ENCODE data around the gene MEDAG.

The MEDAG gene

DNA sequence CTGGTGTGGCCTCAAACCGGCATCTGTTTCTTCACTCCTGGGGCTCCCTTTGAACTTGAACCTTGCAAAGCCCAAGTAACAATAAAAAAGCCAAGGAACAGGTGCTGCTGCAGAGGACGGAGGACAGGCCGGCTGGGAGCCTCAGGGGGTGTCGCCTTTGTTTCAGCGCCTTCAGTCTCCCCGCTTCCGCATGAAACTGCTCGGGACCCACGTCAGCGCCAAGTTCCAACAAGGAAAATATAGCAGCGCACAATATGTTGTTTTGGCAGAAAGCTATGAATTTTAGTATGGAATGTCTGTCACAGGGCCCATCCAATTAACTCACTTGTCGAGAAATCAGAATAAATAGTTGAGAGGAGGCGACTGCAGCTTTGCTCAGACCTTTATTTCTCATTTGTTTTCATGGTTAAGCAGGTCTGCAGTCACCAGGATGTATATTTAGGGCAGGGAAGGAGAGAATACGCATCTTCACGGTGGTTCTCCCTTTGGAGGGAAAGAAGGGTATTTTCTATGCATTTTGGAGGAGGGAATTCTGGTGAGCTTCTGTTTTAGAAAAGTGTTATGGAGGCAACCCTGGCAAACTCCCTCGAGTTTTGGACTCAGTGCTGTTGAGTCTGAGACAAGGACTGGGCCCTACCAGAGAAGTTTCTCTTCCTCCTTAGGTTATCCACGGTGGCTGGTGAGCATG is 34.3 kb upstream of the MEDAG start:
- in situ Hi-C loops (cut with HindIII; ENCODE audit: low pct_ligation_motif_present, low pct_unique_long_range_greater_than_20kb, low sequenced_read_pairs) = no loop called here
- DNase-seq = no peak

DNA sequence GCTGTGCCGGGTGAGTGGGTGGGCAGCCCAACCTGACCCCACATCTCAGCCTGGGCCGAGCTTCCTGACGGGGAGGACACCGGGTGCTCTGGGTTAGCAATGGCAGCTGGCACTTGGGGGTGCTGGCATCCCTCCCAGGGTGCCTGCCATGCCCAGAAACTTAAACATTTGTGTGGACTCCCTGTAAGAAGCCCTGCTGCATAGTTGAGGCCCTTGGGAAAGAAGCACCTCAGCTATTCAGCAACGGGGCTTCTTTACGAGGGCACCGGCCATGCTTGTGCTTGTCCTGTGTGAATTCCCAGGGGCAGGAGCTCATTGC is 33.8 kb upstream of the MEDAG start:
- in situ Hi-C loops (cut with HindIII; ENCODE audit: low pct_ligation_motif_present, low pct_unique_long_range_greater_than_20kb, low sequenced_read_pairs) = no loop called here
- no peak for DNase-seq

DNA sequence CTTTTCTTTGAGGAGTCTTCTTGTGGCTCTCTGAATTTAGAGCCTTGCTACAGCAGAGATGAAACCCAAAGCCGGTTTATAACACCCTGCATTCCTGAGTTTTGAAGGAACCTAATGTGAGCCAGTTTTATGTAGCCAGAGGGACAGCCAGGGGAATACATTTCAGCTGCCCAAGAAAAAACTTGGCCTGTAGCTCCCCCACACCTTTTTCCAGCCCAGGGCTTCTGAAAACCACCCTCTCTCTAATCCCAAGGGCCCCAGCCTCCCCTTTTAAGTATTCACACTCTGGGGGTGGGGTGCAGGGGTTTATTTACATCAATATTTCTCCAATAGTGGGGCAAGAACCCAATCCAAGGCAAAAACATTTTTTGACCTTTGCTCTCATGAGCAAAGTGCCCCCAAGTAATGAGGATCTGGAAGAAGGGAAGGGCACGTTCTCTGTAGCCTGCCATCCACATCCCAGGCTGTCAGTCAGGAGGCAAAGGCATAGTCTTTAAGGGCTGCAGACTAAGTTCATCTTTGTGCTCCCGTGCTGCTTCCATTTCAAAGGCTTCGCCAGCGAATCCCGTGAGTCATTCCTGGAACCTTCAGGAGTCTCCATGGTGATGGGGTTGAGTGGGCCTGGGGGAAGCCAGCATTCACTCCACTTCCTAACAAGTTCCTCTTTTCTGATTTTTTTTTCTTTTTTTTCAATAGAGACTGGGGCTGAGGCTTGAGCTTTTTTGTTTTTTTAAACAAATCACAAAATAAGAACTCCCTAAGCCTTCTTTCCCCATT is 33.2 kb upstream of the MEDAG start:
- in situ Hi-C loops (cut with HindIII; ENCODE audit: low pct_ligation_motif_present, low pct_unique_long_range_greater_than_20kb, low sequenced_read_pairs) = no loop called here
- DNase-seq = peak; percentile 64

DNA sequence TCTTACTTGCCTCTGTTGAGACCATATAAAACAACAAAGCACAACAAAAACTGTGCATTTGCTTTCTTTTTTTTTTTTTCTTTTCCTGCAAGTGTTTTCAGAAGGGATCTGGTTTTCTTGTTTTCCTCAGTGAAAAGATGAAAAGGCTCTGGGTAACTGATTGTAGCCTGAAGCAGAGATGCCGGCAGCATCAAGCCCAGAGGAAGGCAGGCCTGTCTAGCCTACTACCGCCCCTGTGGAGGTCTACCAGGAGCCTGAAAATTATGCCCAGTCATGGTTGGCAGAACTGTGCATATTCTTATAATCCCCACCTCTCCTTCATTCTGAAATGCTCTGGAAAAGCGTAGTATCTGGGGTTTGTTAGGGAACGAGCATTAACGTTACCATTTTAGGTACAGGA is 32.6 kb upstream of the MEDAG start:
- in situ Hi-C loops (cut with HindIII; ENCODE audit: low pct_ligation_motif_present, low pct_unique_long_range_greater_than_20kb, low sequenced_read_pairs) = no loop called here
- DNase-seq = no peak

DNA sequence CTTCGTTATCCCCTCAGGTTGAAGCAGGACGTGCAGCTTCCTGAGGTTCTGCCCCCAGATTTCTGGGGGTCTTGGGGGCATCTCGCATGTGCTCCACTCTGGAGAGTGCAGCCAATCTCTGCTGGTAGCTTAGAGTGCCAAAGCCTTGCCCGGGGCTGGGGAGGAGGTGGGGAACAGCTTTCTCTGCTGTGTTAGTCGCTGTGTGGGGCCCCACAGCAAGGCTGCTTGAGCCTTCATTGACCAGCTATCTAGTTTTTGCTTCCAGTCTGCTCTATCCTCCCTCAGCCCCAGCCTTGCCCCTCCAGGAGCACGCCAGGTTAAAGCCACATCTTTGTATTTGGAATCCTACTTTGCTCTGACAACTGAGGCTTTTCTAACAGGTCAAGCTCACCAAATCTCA is 32.0 kb upstream of the MEDAG start:
- no peak for DNase-seq
- in situ Hi-C loops (cut with HindIII; ENCODE audit: low pct_ligation_motif_present, low pct_unique_long_range_greater_than_20kb, low sequenced_read_pairs) = no loop called here

DNA sequence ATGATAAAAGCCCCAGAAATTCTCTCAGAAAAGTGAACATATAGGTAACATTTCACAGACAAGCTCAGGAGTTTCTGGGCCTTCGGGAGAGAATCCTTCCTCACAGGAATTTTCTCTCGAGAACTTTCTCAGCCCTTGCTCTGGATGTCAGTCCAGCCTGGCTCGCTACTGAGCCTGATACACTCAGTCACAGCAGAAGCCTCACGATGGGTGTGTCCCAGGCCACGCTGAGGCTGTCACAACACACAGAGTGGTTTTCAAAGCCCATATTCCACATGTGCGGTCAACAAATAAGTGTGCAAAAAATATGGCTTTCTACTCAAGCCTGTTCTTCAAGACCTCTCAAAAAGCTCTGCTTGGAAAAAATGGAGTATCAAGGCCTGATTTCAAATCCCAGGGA is 31.5 kb upstream of the MEDAG start:
- in situ Hi-C loops (cut with HindIII; ENCODE audit: low pct_ligation_motif_present, low pct_unique_long_range_greater_than_20kb, low sequenced_read_pairs) = no loop called here
- DNase-seq = no peak

DNA sequence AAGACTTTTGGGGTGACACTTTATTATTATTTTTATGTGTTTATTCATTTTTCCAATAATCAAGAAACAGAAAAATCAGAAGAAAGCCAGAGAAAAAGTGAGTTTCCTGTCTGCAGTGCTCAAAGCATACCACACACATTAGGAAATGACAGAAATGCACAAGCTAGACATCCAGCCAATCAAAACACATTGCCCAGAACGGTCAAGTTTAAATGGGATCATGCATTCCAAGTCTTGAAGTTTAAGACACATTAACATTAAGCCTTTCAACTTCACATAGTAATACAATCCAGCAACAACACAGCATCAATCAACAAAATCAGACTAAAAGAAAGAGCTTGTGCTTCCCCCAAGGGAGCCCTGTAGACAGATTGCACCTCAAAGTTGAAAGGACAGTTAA is 28.7 kb upstream of the MEDAG start:
- in situ Hi-C loops (cut with HindIII; ENCODE audit: low pct_ligation_motif_present, low pct_unique_long_range_greater_than_20kb, low sequenced_read_pairs) = no loop called here
- DNase-seq = no peak

DNA sequence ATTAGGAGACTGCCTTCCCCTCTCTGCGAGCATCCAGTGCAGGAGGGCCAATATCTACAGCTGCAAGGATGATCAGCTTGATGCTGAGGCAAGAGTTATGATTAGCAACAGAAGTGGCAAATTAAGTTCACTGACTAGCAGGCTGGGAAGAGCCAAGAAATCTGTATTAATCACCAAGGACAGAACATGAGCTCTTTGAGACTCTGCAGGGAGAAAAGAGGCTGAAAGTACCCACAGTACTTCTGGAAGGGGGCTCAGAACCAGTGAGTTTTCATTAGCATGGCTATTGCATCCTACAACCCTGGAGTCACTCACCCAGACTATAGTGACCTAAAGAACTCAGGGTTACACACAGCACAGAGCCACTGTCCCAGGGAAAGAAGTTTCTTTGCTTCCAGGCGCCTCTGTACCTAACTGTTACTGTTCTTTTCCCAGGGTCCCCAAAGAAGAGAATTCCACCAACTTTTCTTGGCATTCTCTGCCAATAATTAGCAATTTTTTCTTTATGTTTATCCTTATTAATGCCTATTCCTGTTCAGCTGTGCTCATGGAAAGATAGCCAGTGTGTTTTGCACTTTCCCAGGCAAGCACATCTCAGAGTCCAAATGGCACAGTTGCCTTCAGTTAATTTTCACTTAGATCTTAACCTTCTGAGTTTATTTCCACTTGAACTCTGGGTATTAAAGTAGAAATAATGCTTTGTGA is 25.8 kb upstream of the MEDAG start:
- DNase-seq = no peak

DNA sequence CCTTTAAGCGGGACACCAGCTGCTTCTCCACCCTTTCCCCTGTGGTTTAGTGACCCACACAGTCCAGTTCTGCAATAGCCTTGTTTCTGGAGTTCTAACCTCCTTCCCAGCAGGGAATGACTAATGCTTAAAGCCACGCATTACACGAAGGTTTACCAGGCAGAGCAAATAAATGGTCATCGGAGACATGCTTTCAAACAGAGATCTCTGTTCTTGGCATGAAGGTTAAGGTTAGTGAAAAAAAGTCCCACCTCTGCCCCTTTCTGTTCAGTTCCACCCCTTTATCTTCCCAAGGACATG is 25.3 kb upstream of the MEDAG start:
- in situ Hi-C loops (cut with HindIII; ENCODE audit: low pct_ligation_motif_present, low pct_unique_long_range_greater_than_20kb, low sequenced_read_pairs) = no loop called here
- peak; percentile 54 for DNase-seq

More for the DNA sequence above, 25.8 kb upstream of the MEDAG start:
- in situ Hi-C loops (cut with HindIII; ENCODE audit: low pct_ligation_motif_present, low pct_unique_long_range_greater_than_20kb, low sequenced_read_pairs) = no loop called here

DNA sequence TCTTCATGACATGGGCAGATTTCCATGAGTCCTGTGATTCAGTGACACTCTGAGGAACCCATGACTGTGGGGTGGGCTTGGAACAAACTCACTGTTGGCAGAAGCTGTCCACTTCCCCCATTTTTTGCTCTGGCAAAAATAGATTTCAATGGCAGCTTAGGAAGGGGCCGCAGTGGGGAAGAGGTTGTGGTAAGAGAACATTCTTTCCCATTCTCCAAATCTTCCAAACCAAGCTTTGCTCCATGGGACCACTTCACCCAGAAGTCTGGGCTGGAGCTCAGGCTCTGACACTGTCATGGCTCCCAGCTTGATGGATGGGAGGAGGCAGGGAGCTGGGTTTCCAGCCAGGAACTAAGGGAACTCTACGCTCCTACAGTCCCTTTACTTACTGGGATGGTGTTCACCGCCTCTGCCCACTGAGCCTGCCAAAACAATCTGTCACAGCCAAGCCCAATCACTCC is 24.9 kb upstream of the MEDAG start:
- in situ Hi-C loops (cut with HindIII; ENCODE audit: low pct_ligation_motif_present, low pct_unique_long_range_greater_than_20kb, low sequenced_read_pairs) = no loop called here
- no peak for DNase-seq

DNA sequence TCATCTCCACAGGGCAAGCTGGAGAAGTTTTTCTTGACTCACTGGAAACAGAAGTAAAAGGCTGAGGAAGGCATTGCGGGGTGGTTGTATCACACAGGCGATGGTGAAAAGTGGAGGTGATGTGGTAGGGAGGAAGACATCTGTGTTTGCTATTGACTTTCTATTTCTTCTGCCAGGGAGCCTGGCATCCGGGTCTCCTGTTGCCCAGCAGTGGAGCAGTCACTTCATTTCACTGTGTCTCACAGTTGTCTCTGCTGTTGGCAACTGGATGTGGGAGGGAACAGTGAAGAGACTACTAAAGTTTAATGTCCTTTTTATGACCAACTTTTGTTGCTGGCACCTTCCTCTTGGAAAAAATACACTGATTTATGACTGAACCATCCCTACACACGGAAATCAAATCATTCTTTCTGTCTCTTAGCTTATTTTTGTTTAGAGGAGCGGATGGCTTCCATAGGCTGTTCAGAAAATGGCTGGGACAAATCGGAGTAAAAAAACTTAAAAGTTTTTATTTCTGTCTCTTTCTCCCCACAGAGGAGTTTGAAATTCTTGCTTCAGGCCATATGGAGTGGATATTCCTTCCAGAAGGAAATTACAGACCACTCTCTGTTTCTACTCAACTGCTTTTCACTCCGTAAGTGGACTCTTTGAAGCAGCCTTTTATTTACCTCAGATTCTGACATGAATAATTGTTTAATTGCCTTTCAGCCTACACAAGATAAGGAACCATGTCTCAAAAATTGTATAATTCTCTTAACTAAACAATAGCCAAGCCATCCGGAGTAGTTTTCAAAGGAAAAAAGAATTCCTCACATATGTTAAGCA is 23.8 kb upstream of the MEDAG start:
- in situ Hi-C loops (cut with HindIII; ENCODE audit: low pct_ligation_motif_present, low pct_unique_long_range_greater_than_20kb, low sequenced_read_pairs) = no loop called here
- DNase-seq = no peak

DNA sequence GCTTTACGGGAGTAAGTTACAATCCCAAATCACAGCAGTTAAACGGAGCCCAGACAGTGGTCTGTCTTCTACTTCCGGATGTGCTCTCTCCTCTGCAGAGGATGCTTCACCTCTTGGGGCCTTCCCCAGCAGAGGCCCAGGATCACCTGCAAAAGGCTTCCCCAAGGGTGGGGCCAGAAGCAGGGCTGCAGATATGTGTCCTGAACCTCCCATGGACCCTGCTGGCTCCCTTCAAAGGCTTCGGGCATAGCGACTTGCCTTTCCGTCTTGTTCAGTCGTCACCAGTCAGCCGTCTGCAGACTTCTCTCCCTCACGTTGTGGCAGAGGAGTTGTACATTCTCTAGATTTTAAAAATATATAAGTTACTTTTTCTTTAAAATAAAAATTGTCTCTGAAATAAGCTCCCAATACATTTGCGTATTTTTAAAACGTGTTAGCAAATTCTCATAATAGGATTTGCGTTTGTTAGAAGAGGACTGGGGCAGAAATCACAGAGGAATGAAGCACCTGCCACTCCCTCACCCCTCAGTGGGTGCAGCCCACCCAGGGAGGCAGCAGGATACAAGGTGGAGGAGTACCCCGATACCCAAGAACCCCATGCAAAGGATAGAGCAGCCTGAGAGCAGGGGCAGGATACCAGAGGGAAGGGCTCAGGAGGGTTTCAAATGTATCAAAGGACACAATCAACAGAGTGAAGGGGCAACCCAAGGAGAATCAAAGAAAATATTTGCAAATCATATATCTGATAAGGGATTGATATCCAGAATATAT is 22.9 kb upstream of the MEDAG start:
- DNase-seq = no peak
- in situ Hi-C loops (cut with HindIII; ENCODE audit: low pct_ligation_motif_present, low pct_unique_long_range_greater_than_20kb, low sequenced_read_pairs) = no loop called here

DNA sequence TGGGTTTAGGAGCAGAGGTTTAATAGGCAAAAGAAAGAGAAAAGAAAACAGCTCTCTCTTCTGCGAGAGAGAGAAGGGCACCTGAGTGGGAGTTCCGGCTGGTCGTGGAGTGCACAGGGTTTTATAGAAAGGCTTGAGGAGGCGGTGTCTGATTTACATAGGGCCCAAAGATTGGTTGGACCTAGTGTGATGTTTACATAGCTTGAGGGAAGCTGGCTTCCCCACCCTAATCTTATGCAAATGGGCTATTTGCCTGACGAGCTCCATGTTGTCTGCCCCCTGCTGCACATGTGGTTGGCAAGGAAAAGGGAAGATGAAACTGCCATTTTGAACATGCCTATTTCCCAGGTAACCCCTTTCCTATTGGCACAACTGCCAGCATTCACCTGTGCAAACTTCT is 21.5 kb upstream of the MEDAG start:
- in situ Hi-C loops (cut with HindIII; ENCODE audit: low pct_ligation_motif_present, low pct_unique_long_range_greater_than_20kb, low sequenced_read_pairs) = no loop called here
- no peak for DNase-seq

DNA sequence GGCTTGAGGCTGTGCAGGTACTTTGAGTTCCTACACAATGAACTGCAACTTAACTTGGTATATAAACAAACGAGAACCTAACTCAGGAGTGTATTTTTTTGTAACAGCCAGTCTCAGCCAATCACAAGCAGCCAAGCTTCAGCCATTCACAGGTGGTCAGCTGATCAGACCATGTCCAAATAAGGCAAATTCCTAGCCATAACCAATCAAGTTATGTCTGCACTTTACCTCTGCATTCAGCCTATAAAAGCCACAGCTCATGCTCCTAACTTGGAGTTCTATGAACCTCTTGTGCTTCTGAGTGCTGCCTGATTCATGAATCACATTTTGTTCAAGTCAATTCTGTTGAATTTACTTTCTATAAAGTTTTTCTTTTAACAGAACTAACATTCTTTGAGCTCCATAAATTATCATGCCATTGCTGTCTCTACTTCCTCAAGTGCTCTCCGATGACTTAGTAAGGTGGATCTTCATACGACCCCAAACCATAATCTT is 16.8 kb upstream of the MEDAG start:
- in situ Hi-C loops (cut with HindIII; ENCODE audit: low pct_ligation_motif_present, low pct_unique_long_range_greater_than_20kb, low sequenced_read_pairs) = no loop called here
- DNase-seq = no peak

DNA sequence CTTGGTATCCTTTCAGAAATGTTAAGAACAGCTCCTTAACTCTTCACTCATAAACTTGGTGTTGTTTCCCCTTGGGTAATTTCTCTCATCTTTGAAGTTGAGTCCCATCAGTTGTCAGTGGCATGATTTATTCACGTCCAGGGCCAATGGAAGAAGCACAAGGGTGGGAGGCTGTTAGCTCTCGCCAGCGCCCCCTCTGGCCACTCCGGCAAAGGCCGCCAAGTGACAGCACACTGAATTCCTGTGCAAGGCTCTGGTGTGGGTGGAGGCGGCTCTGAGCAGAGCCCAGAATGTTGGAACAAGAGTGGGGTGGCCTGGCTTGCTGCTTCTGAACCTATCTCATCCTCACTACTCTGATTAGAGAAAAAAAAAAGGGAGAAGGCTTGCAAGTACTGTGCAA is 13.1 kb upstream of the MEDAG start:
- peak; percentile 37 for DNase-seq
- in situ Hi-C loops (cut with HindIII; ENCODE audit: low pct_ligation_motif_present, low pct_unique_long_range_greater_than_20kb, low sequenced_read_pairs) = no loop called here

DNA sequence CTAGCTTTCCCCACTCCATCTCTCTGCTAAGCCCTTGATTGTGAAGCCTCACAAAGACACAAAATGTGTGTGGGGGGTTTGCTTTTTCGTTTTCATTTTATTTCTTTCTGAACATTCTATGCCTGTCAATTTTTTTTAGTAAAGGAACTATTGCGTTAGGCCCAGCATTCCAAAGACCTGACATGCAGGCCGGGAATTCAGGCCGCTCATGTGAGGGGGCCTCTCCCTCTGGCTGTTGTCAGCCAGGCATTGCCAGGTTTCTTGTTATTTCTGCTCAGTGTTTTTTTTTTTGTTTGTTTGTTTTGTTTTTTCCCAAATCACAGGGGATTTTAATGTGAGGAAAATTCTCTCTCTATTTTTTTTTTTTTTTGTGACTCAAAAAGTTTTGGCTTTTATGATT is 10.3 kb upstream of the MEDAG start:
- DNase-seq = no peak
- in situ Hi-C loops (cut with HindIII; ENCODE audit: low pct_ligation_motif_present, low pct_unique_long_range_greater_than_20kb, low sequenced_read_pairs) = no loop called here

DNA sequence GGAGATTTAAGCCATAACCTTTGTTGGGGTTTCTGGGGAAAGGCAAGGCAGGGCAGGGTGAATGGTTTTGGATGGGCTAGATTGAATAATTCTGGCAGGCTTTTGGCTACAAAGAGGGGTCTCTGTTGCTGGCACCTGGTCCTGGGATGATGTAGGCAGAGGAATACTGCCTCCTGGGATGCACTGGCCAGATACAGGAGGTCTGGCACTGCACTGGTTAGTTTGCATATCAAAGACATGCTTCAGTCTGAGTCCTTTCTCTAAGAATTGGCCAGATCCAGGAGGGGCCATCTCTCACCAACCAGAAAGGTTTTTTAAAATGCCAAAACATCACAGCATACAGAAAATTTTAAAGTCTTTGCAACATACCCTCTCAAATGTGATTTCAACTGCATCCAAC is 8.0 kb upstream of the MEDAG start:
- in situ Hi-C loops (cut with HindIII; ENCODE audit: low pct_ligation_motif_present, low pct_unique_long_range_greater_than_20kb, low sequenced_read_pairs) = no loop called here
- DNase-seq = no peak

DNA sequence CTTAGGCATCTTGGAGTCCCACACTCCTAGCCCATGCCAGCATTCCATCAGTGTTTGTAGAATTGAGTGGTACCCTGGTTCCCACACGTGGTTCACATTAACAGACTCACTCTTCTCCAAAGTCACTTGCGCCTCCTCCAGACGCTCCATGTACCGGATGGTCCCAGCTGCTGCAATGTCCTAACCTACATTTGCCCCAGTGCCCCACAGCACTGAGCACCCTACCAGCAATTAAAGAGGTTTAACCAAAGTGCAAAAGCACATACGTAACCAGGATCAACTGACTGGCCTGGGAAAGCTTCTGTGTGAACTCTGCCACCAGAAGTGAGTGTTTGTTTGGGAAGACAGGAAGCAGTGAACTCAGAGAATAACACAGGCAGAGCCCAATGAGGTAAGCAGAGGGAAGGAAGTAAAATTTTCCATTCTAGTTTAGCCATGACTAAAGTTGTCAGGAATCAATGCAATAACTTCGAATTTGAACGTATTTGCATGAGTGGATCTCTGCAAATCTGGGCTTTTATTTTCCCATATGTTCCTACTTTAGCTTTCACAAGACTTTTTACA is 7.3 kb upstream of the MEDAG start:
- DNase-seq = no peak
- in situ Hi-C loops (cut with HindIII; ENCODE audit: low pct_ligation_motif_present, low pct_unique_long_range_greater_than_20kb, low sequenced_read_pairs) = no loop called here

All from ACHN (cell line).